22Rv1 (cell line): ENCODE measurements around the gene DHX29.
"Not testable (repeated sequence)": the region's sequence is repeated elsewhere in the genome, so short reads cannot be mapped to it uniquely, and the experiment has no call there.

Experiments
- CTCF ChIP-seq: fragments of 450-650 bp; IDR thresholded peaks from 2 replicates; pipeline ENCODE4 v1.5.1; 2017; ENCODE audit warnings: mild to moderate bottlenecking
- ZFX ChIP-seq: fragments of 450-650 bp; IDR thresholded peaks from 2 replicates; pipeline ENCODE4 v1.6.1; 2017; ENCODE audit warnings: antibody characterized with exemption, borderline replicate concordance

GRCh38 chr5:55318237-55318636, 10.7 kb upstream of the DHX29 start:
- not testable (repeated sequence) for TF ChIP-seq CTCF, ZFX
